Epithelial cell of proximal tubule (primary cell): Measurements from ENCODE around the gene LKAAEAR1. TPM values are rescaled to one million over a fixed set of nuclear protein-coding genes. Genes with fewer than 3 reads are reported as not detected.

Source experiments
- DNase-seq: peaks from one replicate; pipeline ENCODE4 v3.0.0-alpha.2; 2011; ENCODE audit warnings: low read depth
- H3K4me3 ChIP-seq: 2 replicates; pipeline ENCODE4 v1.5.1; 2011; ENCODE audit warnings: low read depth, mild to moderate bottlenecking, low read length
- CTCF ChIP-seq: conservative IDR thresholded peaks from 2 replicates; pipeline ENCODE4 v1.5.1; 2012; ENCODE audit warnings: low read depth, mild to moderate bottlenecking, low read length
- total RNA-seq: library from RNA; depleted of rRNA; stranded (reverse); fragments of >200 nt; gene quantifications from 2 replicates; pipeline ENCODE4 v1.2.3, GENCODE V29; 2015

LKAAEAR1 gene
- total RNA-seq, 1 donor from 2014 or later, result not detected

GRCh38 chr20:64084685-64085152 is 521 bp upstream of the LKAAEAR1 start:
- TF ChIP-seq CTCF, result no peak
- no peak overlapping the region for H3K4me3 ChIP-seq
- no peak for DNase-seq

GRCh38 chr20:64083378-64083803 is 807 bp downstream of the LKAAEAR1 start:
- H3K4me3 ChIP-seq, result peak overlapping the region; percentile 45
- DNase-seq, result no peak
- peak; percentile 45 for TF ChIP-seq CTCF

- no peak for DNase-seq
- TF ChIP-seq CTCF, result no peak
- H3K4me3 ChIP-seq, result no peak overlapping the region
These were observed 1.3 kb downstream of the LKAAEAR1 start for GRCh38 chr20:64082820-64083377.

- DNase-seq, result no peak
- no peak overlapping the region for H3K4me3 ChIP-seq
- TF ChIP-seq CTCF, result no peak
These were observed 2.0 kb downstream of the LKAAEAR1 start for GRCh38 chr20:64082126-64082731.

GRCh38 chr20:64081624-64081964 is 2.6 kb downstream of the LKAAEAR1 start:
- DNase-seq, result no peak
- H3K4me3 ChIP-seq, result no peak overlapping the region
- TF ChIP-seq CTCF, result no peak

GRCh38 chr20:64080813-64081623 is 3.2 kb downstream of the LKAAEAR1 start:
- H3K4me3 ChIP-seq, result no peak overlapping the region
- TF ChIP-seq CTCF, result no peak
- no peak for DNase-seq
